Lung microvascular endothelial cell (primary cell): Measurements from ENCODE around the gene ILF3. TPM values are rescaled to one million over a fixed set of nuclear protein-coding genes. Genes with fewer than 3 reads are reported as not detected.

Experiments used
- DNase-seq, 2 donors: peaks; one replicate each; pipeline versions ENCODE4 v3.0.0 to v3.0.0-alpha.2; 2010; ENCODE audit warnings: low read depth in 2 of 2
- total RNA-seq: library from RNA; depleted of rRNA; stranded (reverse); fragments of >200 nt; gene quantifications from 2 replicates; pipeline ENCODE4 v1.2.1, GENCODE V29; 2014

The ILF3 gene
- total RNA-seq, 1 donor from 2014 or later: 57.7 TPM

GRCh38 chr19:10695401-10696398, 41.6 kb downstream of the ILF3 start:
- DNase-seq: peak; percentile 97 to 98

- DNase-seq: peak; percentile 71
These were observed 45.6 kb downstream of the ILF3 start for GRCh38 chr19:10699650-10700335.

GRCh38 chr19:10701955-10702525, 47.9 kb downstream of the ILF3 start:
- DNase-seq: peak in 1 of 2 donors; percentile 20

GRCh38 chr19:10706990-10707389, 52.8 kb downstream of the ILF3 start:
- no peak for DNase-seq

- no peak for DNase-seq
These were observed 53.3 kb downstream of the ILF3 start for GRCh38 chr19:10707440-10707839.

GRCh38 chr19:10708291-10708690, 54.1 kb downstream of the ILF3 start:
- no peak for DNase-seq

GRCh38 chr19:10712045-10712444, 57.9 kb downstream of the ILF3 start:
- DNase-seq: no peak

GRCh38 chr19:10712754-10713153, 58.6 kb downstream of the ILF3 start:
- no peak for DNase-seq

- no peak for DNase-seq
These were observed 59.2 kb downstream of the ILF3 start for GRCh38 chr19:10713317-10713716.

GRCh38 chr19:10717054-10717355, 62.9 kb downstream of the ILF3 start:
- DNase-seq: no peak

- peak; percentile 100 for DNase-seq
These were observed 63.4 kb downstream of the ILF3 start, which contains the start of gene DNM2 for GRCh38 chr19:10717356-10718204. Gene DNM2 (plus strand): TSS chr19:10718079. CDS start chr19:10718243, 164 bp downstream.

- DNase-seq: peak; percentile 53 to 61
These were observed 64.4 kb downstream of the ILF3 start for GRCh38 chr19:10718205-10719196.

- DNase-seq: peak in 1 of 2 donors; percentile 26
These were observed 65.4 kb downstream of the ILF3 start for GRCh38 chr19:10719466-10719961.

GRCh38 chr19:10720607-10721125, 66.5 kb downstream of the ILF3 start:
- DNase-seq: no peak

GRCh38 chr19:10723591-10723990, 69.4 kb downstream of the ILF3 start:
- DNase-seq: no peak

- DNase-seq: no peak
These were observed 70.5 kb downstream of the ILF3 start for GRCh38 chr19:10724573-10725071.

- DNase-seq: no peak
These were observed 71.3 kb downstream of the ILF3 start for GRCh38 chr19:10725415-10725814.

GRCh38 chr19:10726268-10726667, 72.1 kb downstream of the ILF3 start:
- DNase-seq: no peak

GRCh38 chr19:10727685-10728201, 73.6 kb downstream of the ILF3 start:
- DNase-seq: peak in 1 of 2 donors; percentile 38
